OCI-LY7 (cell line): ENCODE results near the gene SERP2. TPM values are rescaled to one million over a fixed set of nuclear protein-coding genes. Genes with fewer than 3 reads are reported as not detected.

Experiments used
- BruUV-seq: library from RNA; stranded (reverse); fragments of 400-500 nt; replicated peaks from 2 replicates; lab custom pipeline; 2021; lab: Mats Ljungman, UMichigan
- CTCF ChIA-PET: fragments of 300-600 bp; sonication (Branson Sonifier 250); formaldehyde crosslinking; loops from one replicate; lab custom pipeline; 2022; ENCODE audit warnings: antibody characterized with exemption; ENCODE audit not compliant: unreplicated experiment; lab: Charles Lee
- POLR2A ChIA-PET: fragments of 300-600 bp; sonication (Branson Sonifier 250); formaldehyde crosslinking; loops from one replicate; lab custom pipeline; 2022; ENCODE audit warnings: antibody characterized with exemption; lab: Charles Lee
- DNase-seq: peaks from one replicate; pipeline ENCODE4 v3.0.0-alpha.2; 2015; ENCODE audit warnings: low spot score
- H2AFZ ChIP-seq: fragments of 200-600 bp; sonication (generic), shearing (Covaris generic); 2 replicates; pipeline ENCODE4 v1.6.1; 2014; ENCODE audit warnings: mild to moderate bottlenecking, antibody characterized with exemption, low read length, moderate library complexity
- H3K27ac ChIP-seq: fragments of 200-600 bp; sonication (generic); 2 replicates; pipeline ENCODE4 v1.5.1; 2014; ENCODE audit warnings: mixed run types, low read depth, mild to moderate bottlenecking, moderate library complexity, low read length, inconsistent platforms; ENCODE audit not compliant: poor library complexity, severe bottlenecking
- H3K36me3 ChIP-seq: fragments of 200-600 bp; sonication (generic); 2 replicates; pipeline ENCODE4 v1.6.1; 2014; ENCODE audit warnings: mild to moderate bottlenecking, antibody characterized with exemption, low read length, moderate library complexity, mixed read lengths; ENCODE audit not compliant: insufficient read depth
- H3K4me1 ChIP-seq: fragments of 200-600 bp; sonication (generic); 2 replicates; pipeline ENCODE4 v1.5.1; 2014; ENCODE audit warnings: mild to moderate bottlenecking, low read length; ENCODE audit not compliant: insufficient read depth, poor library complexity, severe bottlenecking
- H3K4me2 ChIP-seq: fragments of 200-600 bp; sonication (generic); 2 replicates; pipeline ENCODE4 v1.6.1; 2014; ENCODE audit warnings: mild to moderate bottlenecking, low read length
- H3K4me3 ChIP-seq: fragments of 200-600 bp; sonication (generic); 2 replicates; pipeline ENCODE4 v1.5.1; 2014; ENCODE audit warnings: mild to moderate bottlenecking, low read depth, low read length; ENCODE audit not compliant: poor library complexity, severe bottlenecking
- H3K79me2 ChIP-seq: fragments of 200-600 bp; sonication (generic); 2 replicates; pipeline ENCODE4 v1.6.1; 2016; ENCODE audit warnings: low read depth, mild to moderate bottlenecking, low read length, moderate library complexity, mixed read lengths; ENCODE audit not compliant: insufficient read depth
- H3K9me2 ChIP-seq: fragments of 200-600 bp; sonication (generic); 2 replicates; pipeline ENCODE4 v1.6.1; 2016; ENCODE audit warnings: mild to moderate bottlenecking, low read length, mixed read lengths; ENCODE audit not compliant: insufficient read depth
- H3K9me3 ChIP-seq: fragments of 200-600 bp; sonication (generic); 2 replicates; pipeline ENCODE4 v1.6.1; 2014; ENCODE audit warnings: mild to moderate bottlenecking, mixed run types, low read length, mixed read lengths
- H4K20me1 ChIP-seq: fragments of 200-600 bp; sonication (generic); 2 replicates; pipeline ENCODE4 v1.6.1; 2014; ENCODE audit warnings: mild to moderate bottlenecking, antibody characterized with exemption, low read length, moderate library complexity, mixed read lengths; ENCODE audit not compliant: insufficient read depth
- EZH2phosphoT487 ChIP-seq: fragments of 200-600 bp; sonication (generic); IDR thresholded peaks from 2 replicates; pipeline ENCODE4 v1.6.1; 2018; ENCODE audit warnings: low read depth, borderline replicate concordance, mild to moderate bottlenecking, mixed run types, antibody characterized with exemption, low read length, moderate library complexity, mixed read lengths
- intact Hi-C: fragments of 100-400 bp; cut with micrococcal nuclease; formaldehyde crosslinking; loops from one replicate; pipeline ENCODE4 v1.10.0; 2022; ENCODE audit not compliant: unreplicated experiment
- total RNA-seq, 2 experiments: library from RNA; depleted of rRNA in 1 of 2; stranded (reverse); fragments of >200 nt in 1 of 2; shearing (Covaris generic) in 1 of 2; gene quantifications; 2 replicates each; pipeline ENCODE4 v1.2.3, GENCODE V29; 2014 to 2022
- TF ChIP-seq, protein P1 (sequence below): fragments of 200-600 bp; sonication (generic); conservative IDR thresholded peaks from 2 replicates; pipeline ENCODE4 v1.5.1; 2014; ENCODE audit warnings: mild to moderate bottlenecking, antibody characterized with exemption, low read length, moderate library complexity, mixed read lengths

Gene SERP2
- total RNA-seq, 2 experiments from 2014 or later, result not detected

GRCh38 chr13:44413095-44413494, 39.5 kb downstream of the SERP2 start:
- no peak for TF ChIP-seq EZH2phosphoT487
- TF ChIP-seq, protein P1, sequence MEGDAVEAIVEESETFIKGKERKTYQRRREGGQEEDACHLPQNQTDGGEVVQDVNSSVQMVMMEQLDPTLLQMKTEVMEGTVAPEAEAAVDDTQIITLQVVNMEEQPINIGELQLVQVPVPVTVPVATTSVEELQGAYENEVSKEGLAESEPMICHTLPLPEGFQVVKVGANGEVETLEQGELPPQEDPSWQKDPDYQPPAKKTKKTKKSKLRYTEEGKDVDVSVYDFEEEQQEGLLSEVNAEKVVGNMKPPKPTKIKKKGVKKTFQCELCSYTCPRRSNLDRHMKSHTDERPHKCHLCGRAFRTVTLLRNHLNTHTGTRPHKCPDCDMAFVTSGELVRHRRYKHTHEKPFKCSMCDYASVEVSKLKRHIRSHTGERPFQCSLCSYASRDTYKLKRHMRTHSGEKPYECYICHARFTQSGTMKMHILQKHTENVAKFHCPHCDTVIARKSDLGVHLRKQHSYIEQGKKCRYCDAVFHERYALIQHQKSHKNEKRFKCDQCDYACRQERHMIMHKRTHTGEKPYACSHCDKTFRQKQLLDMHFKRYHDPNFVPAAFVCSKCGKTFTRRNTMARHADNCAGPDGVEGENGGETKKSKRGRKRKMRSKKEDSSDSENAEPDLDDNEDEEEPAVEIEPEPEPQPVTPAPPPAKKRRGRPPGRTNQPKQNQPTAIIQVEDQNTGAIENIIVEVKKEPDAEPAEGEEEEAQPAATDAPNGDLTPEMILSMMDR, result no peak

DNA sequence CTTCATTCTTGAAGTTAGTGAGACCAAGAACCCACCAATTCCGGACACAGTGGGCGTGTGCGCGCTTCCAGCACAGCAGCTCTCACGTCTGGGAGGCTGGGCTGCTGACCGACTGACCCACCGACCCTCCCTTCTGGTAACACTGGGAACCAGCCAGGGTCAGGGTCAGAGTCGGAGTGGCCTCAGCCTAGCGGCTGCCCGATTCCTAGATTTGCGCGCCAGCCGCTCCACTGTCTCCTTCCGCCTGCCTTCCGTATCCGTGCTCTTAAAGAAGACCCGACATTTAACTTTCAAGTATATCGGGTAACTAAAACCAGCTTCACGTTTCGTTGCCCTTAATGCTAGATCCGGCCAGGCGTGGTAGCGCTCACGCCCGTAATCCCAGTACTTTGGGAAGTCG, 41.1 kb downstream of the SERP2 start:
- CTCF ChIA-PET, result no interaction called here
- POLR2A ChIA-PET, result no interaction called here
- TF ChIP-seq, protein P1, result no peak
- no peak for TF ChIP-seq EZH2phosphoT487
- H3K9me3 ChIP-seq, result no peaks in the 10 kb centered on the region
- no peaks in the 10 kb centered on the region for H3K9me2 ChIP-seq
- BruUV-seq, result no TSS peak
- H3K36me3 ChIP-seq, result no peaks in the 10 kb centered on the region
- no peaks in the 10 kb centered on the region for H4K20me1 ChIP-seq
- H2AFZ ChIP-seq, result no peak overlapping the region
- H3K79me2 ChIP-seq, result no peaks in the 10 kb centered on the region
- intact Hi-C loops, result no loop called here
- H3K4me2 ChIP-seq, result no peak overlapping the region
- H3K27ac ChIP-seq, result no peak overlapping the region
- no peak overlapping the region for H3K4me3 ChIP-seq
- DNase-seq, result no peak
- peaks cover 12% of the 10 kb centered on the region for H3K4me1 ChIP-seq

More at GRCh38 chr13:44413095-44413494, 39.5 kb downstream of the SERP2 start:
- Histone ChIP-seq H3K27ac (no peak overlapping the region), H3K79me2 (no peaks in the 10 kb centered on the region), H3K9me2 (no peaks in the 10 kb centered on the region), H3K4me1 (peaks cover 8% of the 10 kb centered on the region), H3K4me2 (no peak overlapping the region), H4K20me1 (no peaks in the 10 kb centered on the region), H3K36me3 (no peaks in the 10 kb centered on the region), H3K4me3 (no peak overlapping the region), H3K9me3 (no peaks in the 10 kb centered on the region), H2AFZ (no peak overlapping the region)
- BruUV-seq, result no TSS peak
- DNase-seq, result no peak
- CTCF ChIA-PET, result no interaction called here
- POLR2A ChIA-PET, result no interaction called here
- intact Hi-C loops, result no loop called here

DNA sequence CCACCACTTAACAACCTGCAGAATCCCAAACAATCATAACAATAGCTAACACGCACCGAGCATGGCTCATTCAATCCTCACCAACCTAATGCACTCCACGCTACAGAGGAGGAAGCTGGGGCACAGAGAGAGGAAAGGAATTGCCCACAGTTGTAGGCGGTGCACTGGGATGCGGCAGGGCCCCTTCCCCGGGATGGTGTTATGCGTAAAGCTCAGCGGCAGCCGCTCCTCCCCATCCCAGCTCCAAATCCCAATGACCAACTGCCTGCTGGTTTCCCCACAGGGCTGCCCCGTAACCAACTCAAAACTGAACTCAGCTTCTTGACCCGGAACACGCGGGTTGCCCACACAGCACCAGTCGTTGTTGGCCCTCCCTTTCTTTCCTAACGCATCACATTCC, 42.2 kb downstream of the SERP2 start:
- intact Hi-C loops, result no loop called here
- no peak overlapping the region for H3K4me2 ChIP-seq
- no peak overlapping the region for H3K4me3 ChIP-seq
- TF ChIP-seq EZH2phosphoT487, result no peak
- TF ChIP-seq, protein P1, result no peak
- H3K9me2 ChIP-seq, result no peaks in the 10 kb centered on the region
- no peaks in the 10 kb centered on the region for H4K20me1 ChIP-seq
- ChIA-PET CTCF (no interaction called here), POLR2A (no interaction called here)
- no peaks in the 10 kb centered on the region for H3K9me3 ChIP-seq
- DNase-seq, result no peak
- BruUV-seq, result no TSS peak
- H3K4me1 ChIP-seq, result peaks cover 12% of the 10 kb centered on the region
- no peaks in the 10 kb centered on the region for H3K79me2 ChIP-seq
- H3K27ac ChIP-seq, result no peak overlapping the region
- H3K36me3 ChIP-seq, result no peaks in the 10 kb centered on the region
- no peak overlapping the region for H2AFZ ChIP-seq
